GM21515 (cell line): ENCODE measurements around the gene SLC9A7.

Source experiments
- ATAC-seq: cut with Tn5 transposase; IDR thresholded peaks from one replicate; pipeline ENCODE4 v1.9.1; 2021; ENCODE audit not compliant: unreplicated experiment

SLC9A7 gene

GRCh38 chrX:46611658-46612362 is 147.1 kb downstream of the SLC9A7 start:
- no peak for ATAC-seq

GRCh38 chrX:46610070-46610658 is 148.8 kb downstream of the SLC9A7 start:
- no peak for ATAC-seq

GRCh38 chrX:46607916-46608315 is 151.0 kb downstream of the SLC9A7 start:
- no peak for ATAC-seq

- ATAC-seq, result no peak
Observed at GRCh38 chrX:46602468-46603102, 156.3 kb downstream of the SLC9A7 start.

- no peak for ATAC-seq
Observed at GRCh38 chrX:46601283-46601682, 157.6 kb downstream of the SLC9A7 start.

GRCh38 chrX:46599051-46599560 is 159.8 kb downstream of the SLC9A7 start:
- no peak for ATAC-seq

GRCh38 chrX:46597771-46598170 is 161.1 kb downstream of the SLC9A7 start:
- ATAC-seq, result no peak

GRCh38 chrX:46597208-46597607 is 161.7 kb downstream of the SLC9A7 start:
- no peak for ATAC-seq

GRCh38 chrX:46595084-46595483 is 163.8 kb downstream of the SLC9A7 start:
- no peak for ATAC-seq

- no peak for ATAC-seq
Observed at GRCh38 chrX:46589977-46590723, 168.8 kb downstream of the SLC9A7 start.

- ATAC-seq, result no peak
Observed at GRCh38 chrX:46588263-46588662, 170.7 kb downstream of the SLC9A7 start.

GRCh38 chrX:46587753-46588171 is 171.2 kb downstream of the SLC9A7 start:
- no peak for ATAC-seq

GRCh38 chrX:46587158-46587557 is 171.8 kb downstream of the SLC9A7 start:
- ATAC-seq, result peak; percentile 58

- no peak for ATAC-seq
Observed at GRCh38 chrX:46584736-46585135, 174.2 kb downstream of the SLC9A7 start.

GRCh38 chrX:46582966-46583365 is 176.0 kb downstream of the SLC9A7 start:
- ATAC-seq, result no peak

- no peak for ATAC-seq
Observed at GRCh38 chrX:46582325-46582724, 176.6 kb downstream of the SLC9A7 start.

- ATAC-seq, result no peak
Observed at GRCh38 chrX:46580613-46581012, 178.3 kb downstream of the SLC9A7 start.

GRCh38 chrX:46579250-46579649 is 179.7 kb downstream of the SLC9A7 start:
- ATAC-seq, result no peak

- ATAC-seq, result no peak
Observed at GRCh38 chrX:46577221-46578005, 181.5 kb downstream of the SLC9A7 start.

- no peak for ATAC-seq
Observed at GRCh38 chrX:46576458-46576857, 182.5 kb downstream of the SLC9A7 start.

- no peak for ATAC-seq
Observed at GRCh38 chrX:46575991-46576392, 182.9 kb downstream of the SLC9A7 start.
